ENCODE results near the gene EVL.
A peak's percentile ranks its signal among the peaks of the same experiment; 100 is the strongest.
"Not testable (repeated sequence)": the region's sequence is repeated elsewhere in the genome, so short reads cannot be mapped to it uniquely, and the experiment has no call there.

Gene EVL

GRCh38 chr14:100065111-100065871 lies at the start of gene EVL:
TSS of gene EVL (plus strand) at chr14:100065422. CDS start at chr14:100065501, 79 bp downstream.
- peak; percentile 82 for DNase-seq

- DNase-seq: no peak
Measured at GRCh38 chr14:100017553-100017952, 47.7 kb upstream of the EVL start.

GRCh38 chr14:100018054-100018453 lies 47.2 kb upstream of the EVL start:
- DNase-seq: no peak

GRCh38 chr14:100018482-100018881 lies 46.7 kb upstream of the EVL start:
- no peak for DNase-seq

- no peak for DNase-seq
Measured at GRCh38 chr14:100019156-100019744, 46.0 kb upstream of the EVL start.

GRCh38 chr14:100020629-100021028 lies 44.6 kb upstream of the EVL start:
- DNase-seq: no peak

GRCh38 chr14:100022772-100023451 lies 42.3 kb upstream of the EVL start:
- no peak for DNase-seq

- peak; percentile 24 for DNase-seq
Measured at GRCh38 chr14:100025111-100025510, 40.1 kb upstream of the EVL start.

- DNase-seq: no peak
Measured at GRCh38 chr14:100027771-100028490, 37.3 kb upstream of the EVL start.

GRCh38 chr14:100028990-100029677 lies 36.1 kb upstream of the EVL start:
- DNase-seq: no peak

- not testable (repeated sequence) for DNase-seq
Measured at GRCh38 chr14:100030006-100030405, 35.2 kb upstream of the EVL start.

- no peak for DNase-seq
Measured at GRCh38 chr14:100030452-100031153, 34.6 kb upstream of the EVL start.

- no peak for DNase-seq
Measured at GRCh38 chr14:100031506-100032281, 33.5 kb upstream of the EVL start.

- DNase-seq: no peak
Measured at GRCh38 chr14:100032738-100033137, 32.5 kb upstream of the EVL start.

- no peak for DNase-seq
Measured at GRCh38 chr14:100033347-100034075, 31.7 kb upstream of the EVL start.

GRCh38 chr14:100034468-100034867 lies 30.8 kb upstream of the EVL start:
- no peak for DNase-seq

GRCh38 chr14:100034961-100035500 lies 30.2 kb upstream of the EVL start:
- DNase-seq: no peak

GRCh38 chr14:100035700-100036099 lies 29.5 kb upstream of the EVL start:
- DNase-seq: no peak

- DNase-seq: no peak
Measured at GRCh38 chr14:100037353-100037752, 27.9 kb upstream of the EVL start.

- no peak for DNase-seq
Measured at GRCh38 chr14:100038065-100038464, 27.2 kb upstream of the EVL start.

Measured in CD4-positive, alpha-beta T cell treated with Interleukin-17A for 1 hour (primary cell).